Transverse colon (tissue), 4 donors: ENCODE measurements around the gene CNOT6L. TPM values are rescaled to one million over a fixed set of nuclear protein-coding genes. Genes with fewer than 3 reads are reported as not detected.

Experiments used
- DNase-seq: peaks from one replicate; pipeline ENCODE4 v3.0.0-alpha.2; 2019
- H3K27ac ChIP-seq, 4 donors: fragments of 200-600 bp; sonication (generic); 2 replicates each; pipeline ENCODE4 v1.5.1; 2016 to 2018; ENCODE audit warnings: inconsistent platforms in 4 of 4
- H3K27me3 ChIP-seq: fragments of 200-600 bp; sonication (generic); 2 replicates; pipeline ENCODE4 v1.5.1; 2017; ENCODE audit warnings: inconsistent platforms
- H3K36me3 ChIP-seq, 4 donors: fragments of 200-600 bp; sonication (generic); 2 replicates each; pipeline ENCODE4 v1.5.1; 2017 to 2019; ENCODE audit warnings: inconsistent platforms in 4 of 4
- H3K4me1 ChIP-seq, 4 donors: fragments of 200-600 bp; sonication (generic); 2 replicates each; pipeline ENCODE4 v1.5.1; 2017 to 2020; ENCODE audit warnings: inconsistent platforms in 4 of 4
- H3K4me3 ChIP-seq, 4 donors: fragments of 200-600 bp; sonication (generic); 1 replicate in 1 of 4; 2 replicates in 3 of 4; pipeline versions ENCODE4 v1.5.1 to v1.6.1; 2017 to 2019; ENCODE audit warnings: inconsistent platforms in 4 of 4
- H3K9me3 ChIP-seq, 2 donors: fragments of 200-600 bp; sonication (generic); 2 replicates each; pipeline ENCODE4 v1.5.1; 2017 to 2019; ENCODE audit warnings: inconsistent platforms in 2 of 2
- CTCF ChIP-seq, 5 experiments: fragments of 200-600 bp in 3 of 5; fragments of 450-650 bp in 2 of 5; sonication (generic) in 3 of 5; IDR thresholded peaks; 1 replicate in 2 of 5; 2 replicates in 3 of 5; pipeline ENCODE4 v1.5.1; 2016 to 2017; ENCODE audit warnings: antibody characterized with exemption in 5 of 5, inconsistent platforms in 3 of 5, mild to moderate bottlenecking in 2 of 5, moderate library complexity in 1 of 5
- EP300 ChIP-seq: sonication (generic); formaldehyde crosslinking; IDR thresholded peaks from one replicate; pipeline ENCODE4 v1.6.1; 2017; ENCODE audit warnings: antibody characterized with exemption, low read depth
- POLR2A ChIP-seq: fragments of 450-650 bp; IDR thresholded peaks from one replicate; pipeline ENCODE4 v1.6.1; 2016; ENCODE audit warnings: antibody characterized with exemption, mild to moderate bottlenecking, moderate library complexity
- POLR2AphosphoS5 ChIP-seq, 3 donors: sonication (generic); formaldehyde crosslinking; IDR thresholded peaks; one replicate each; pipeline ENCODE4 v1.6.1; 2016; ENCODE audit warnings: antibody characterized with exemption in 3 of 3
- WGBS, 2 donors: methylation state at CpG; one replicate each; pipeline ENCODE4 v1.1.5; 2018; ENCODE audit warnings: low coverage in 1 of 2; 5-methylcytosine and 5-hydroxymethylcytosine counted together
- in situ Hi-C, 4 donors: fragments of 200-750 bp; cut with MboI; loops; one replicate each; pipeline versions ENCODE4 v1.15.0 to v1.15.1; 2017; ENCODE audit warnings: low sequenced_read_pairs in 3 of 4, low pct_ligation_motif_present in 1 of 4, low pct_unique_long_range_greater_than_20kb in 1 of 4
- intact Hi-C: fragments of 100-400 bp; cut with DNase I; formaldehyde crosslinking; loops from one replicate; pipeline ENCODE4 v1.15.1; 2023; ENCODE audit warnings: low total_unique reads
- total RNA-seq, 4 donors: library from RNA; depleted of rRNA; stranded (reverse); fragments of >200 nt; gene quantifications; one replicate each; pipeline ENCODE4 v1.1.0, GENCODE V29; 2016

Gene CNOT6L
- total RNA-seq, 4 donors from 2014 or later: 2.2 to 30.5 (median 14.9) TPM

GRCh38 chr4:77745792-77746191, 73.4 kb downstream of the CNOT6L start:
- 90 to 93% methylated on average over 2 of the region's 2 CpGs for WGBS, 2 donors

GRCh38 chr4:77742054-77742453, 77.1 kb downstream of the CNOT6L start:
- no peak overlapping the region for H3K4me3 ChIP-seq
- H3K4me1 ChIP-seq: peaks cover 0 to under 1% (median 0%) of the 10 kb centered on the region in 4 donors
- H3K36me3 ChIP-seq: peaks cover 0 to 35% (median 6%) of the 10 kb centered on the region in 4 donors
- intact Hi-C loops: no loop called here
- WGBS, 2 donors: 90 to 100% methylated on average over 2 of the region's 2 CpGs
- H3K27me3 ChIP-seq: no peaks in the 10 kb centered on the region
- no peak for DNase-seq
- H3K27ac ChIP-seq: no peak overlapping the region
- no peak for TF ChIP-seq POLR2AphosphoS5 (IDR thresholded peaks at IDR 0.05)
- TF ChIP-seq POLR2A: no peak
- no peak for TF ChIP-seq EP300
- no peak for TF ChIP-seq CTCF (IDR thresholded peaks at IDR 0.05)
- in situ Hi-C loops: no loop called here
- H3K9me3 ChIP-seq: no peaks in the 10 kb centered on the region

More at GRCh38 chr4:77745792-77746191, 73.4 kb downstream of the CNOT6L start:
- Histone ChIP-seq H3K27ac (no peak overlapping the region), H3K36me3 (peaks cover 0 to 26% (median 7%) of the 10 kb centered on the region in 4 donors), H3K4me3 (no peak overlapping the region), H3K27me3 (no peaks in the 10 kb centered on the region), H3K4me1 (no peaks in the 10 kb centered on the region), H3K9me3 (no peaks in the 10 kb centered on the region)
- intact Hi-C loops (no loop called here), in situ Hi-C loops (no loop called here)
- TF ChIP-seq POLR2A (no peak), CTCF (IDR thresholded peaks at IDR 0.05) (no peak), EP300 (no peak), POLR2AphosphoS5 (IDR thresholded peaks at IDR 0.05) (no peak)
- no peak for DNase-seq

DNA sequence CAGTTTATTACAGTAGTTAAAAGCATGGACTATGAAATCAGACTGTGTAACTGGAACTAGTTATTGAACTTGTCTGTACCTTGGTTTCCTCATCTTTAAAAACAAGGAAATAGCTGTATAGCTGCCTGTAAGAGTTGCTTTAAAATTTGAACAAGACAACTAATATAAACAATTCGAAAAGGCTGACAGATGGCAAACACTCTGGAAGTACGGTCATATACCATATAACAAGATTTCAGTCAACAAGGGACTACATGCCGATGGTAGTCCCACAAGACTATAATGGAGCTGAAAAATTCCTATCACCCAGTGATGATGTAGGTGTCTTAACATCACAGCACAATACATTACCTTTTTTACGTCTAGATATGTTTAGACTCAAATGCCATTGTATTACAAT, 78.7 kb downstream of the CNOT6L start:
- no peaks in the 10 kb centered on the region for H3K9me3 ChIP-seq
- no peak overlapping the region for H3K4me3 ChIP-seq
- peaks cover 0 to 28% (median 2%) of the 10 kb centered on the region in 4 donors for H3K36me3 ChIP-seq
- no peak overlapping the region for H3K27ac ChIP-seq
- no peaks in the 10 kb centered on the region for H3K27me3 ChIP-seq
- H3K4me1 ChIP-seq: peaks cover 0 to 3% (median 0%) of the 10 kb centered on the region in 4 donors
- no peak for DNase-seq
- in situ Hi-C loops: no loop called here
- 83 to 84% methylated on average over 3 to 4 of the region's 4 CpGs for WGBS, 2 donors
- TF ChIP-seq EP300: no peak
- no peak for TF ChIP-seq POLR2AphosphoS5 (IDR thresholded peaks at IDR 0.05)
- TF ChIP-seq CTCF (IDR thresholded peaks at IDR 0.05): no peak
- no peak for TF ChIP-seq POLR2A
- intact Hi-C loops: no loop called here

- DNase-seq: peak; percentile 10
- Histone ChIP-seq H3K4me3 (no peak overlapping the region), H3K36me3 (peaks cover 0 to 12% (median 0%) of the 10 kb centered on the region in 4 donors), H3K27me3 (no peaks in the 10 kb centered on the region), H3K4me1 (peaks cover 0 to 3% (median 1%) of the 10 kb centered on the region in 4 donors), H3K27ac (no peak overlapping the region), H3K9me3 (no peaks in the 10 kb centered on the region)
- intact Hi-C loops (no loop called here), in situ Hi-C loops (no loop called here)
- TF ChIP-seq POLR2AphosphoS5 (IDR thresholded peaks at IDR 0.05) (no peak), CTCF (IDR thresholded peaks at IDR 0.05) (no peak), EP300 (no peak), POLR2A (no peak)
- 52 to 57% methylated on average over 4 of the region's 4 CpGs for WGBS, 2 donors
These were observed 84.2 kb downstream of the CNOT6L start for GRCh38 chr4:77734928-77735327.
